Ammon's horn (tissue), 1 donor: ENCODE results near the gene TXNRD2.

ENCODE experiments used
- DNase-seq: peaks from one replicate; pipeline ENCODE4 v3.0.0-alpha.2; 2016; ENCODE audit warnings: low spot score

TXNRD2 gene

DNA sequence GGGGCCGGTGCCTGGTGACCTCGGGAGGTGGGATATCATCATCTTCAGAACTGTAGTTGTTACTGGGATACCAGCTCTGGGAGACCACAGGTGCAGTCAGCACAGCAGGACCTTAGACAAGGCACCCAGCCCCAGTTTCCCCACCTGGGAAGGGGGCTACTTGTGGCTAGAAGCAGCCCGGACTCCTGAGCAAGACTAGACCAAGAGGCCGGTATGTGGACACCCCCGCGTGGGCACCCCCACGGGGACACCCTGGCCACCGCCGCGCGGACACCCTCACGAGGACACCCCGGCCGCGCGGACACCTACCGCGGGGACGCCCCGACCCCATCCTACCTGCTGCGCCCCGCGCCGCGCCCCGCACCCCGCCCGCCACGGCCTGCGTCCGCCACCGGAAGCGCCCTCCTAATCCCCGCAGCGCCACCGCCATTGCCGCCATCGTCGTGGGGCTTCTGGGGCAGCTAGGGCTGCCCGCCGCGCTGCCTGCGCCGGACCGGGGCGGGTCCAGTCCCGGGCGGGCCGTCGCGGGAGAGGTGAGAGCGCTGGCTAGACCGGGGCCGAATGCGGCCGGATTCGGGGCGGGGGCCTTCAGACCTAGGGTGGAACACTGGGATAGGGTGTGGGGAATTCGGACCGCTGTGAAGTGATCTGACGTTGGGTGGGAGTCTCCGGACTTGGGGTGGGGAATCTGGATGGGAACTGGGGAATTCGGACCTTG, at the start of gene TXNRD2, which contains the start of gene COMT:
Gene TXNRD2 (minus strand): TSS at position 454 of the 718 bp plus-strand sequence. CDS start 15 bp downstream, at position 439.
Gene COMT (plus strand): TSS at position 408 of the 718 bp plus-strand sequence. CDS start 20,755 bp downstream, outside the sequence.
- DNase-seq, result peak; percentile 65

GRCh38 chr22:19991395-19991644, 49.7 kb upstream of the TXNRD2 start:
- no peak for DNase-seq

- no peak for DNase-seq
Observed at GRCh38 chr22:19990609-19991394, 49.2 kb upstream of the TXNRD2 start.

GRCh38 chr22:19990188-19990587, 48.6 kb upstream of the TXNRD2 start:
- no peak for DNase-seq

DNA sequence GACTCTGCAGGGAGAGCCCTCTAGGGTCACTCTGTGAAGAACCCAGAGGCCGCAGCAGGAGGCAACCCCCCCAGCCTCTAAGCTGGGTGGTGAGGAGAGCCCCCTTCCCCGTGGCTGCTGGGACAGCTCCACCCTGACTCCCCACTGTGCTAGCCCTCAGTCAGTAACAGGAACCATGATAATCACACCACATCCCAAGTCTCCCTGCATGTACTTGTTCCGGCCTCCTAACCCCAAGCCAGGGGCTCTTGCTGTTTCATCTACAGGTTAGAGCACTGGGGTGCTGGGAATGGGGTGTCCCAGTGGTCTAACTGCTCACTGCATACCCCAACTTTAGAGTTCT, 48.1 kb upstream of the TXNRD2 start:
- no peak for DNase-seq

GRCh38 chr22:19988965-19989724, 47.5 kb upstream of the TXNRD2 start:
- DNase-seq, result no peak

GRCh38 chr22:19988331-19988808, 46.8 kb upstream of the TXNRD2 start:
- DNase-seq, result no peak

- no peak for DNase-seq
Observed at GRCh38 chr22:19987394-19988306, 46.0 kb upstream of the TXNRD2 start.

DNA sequence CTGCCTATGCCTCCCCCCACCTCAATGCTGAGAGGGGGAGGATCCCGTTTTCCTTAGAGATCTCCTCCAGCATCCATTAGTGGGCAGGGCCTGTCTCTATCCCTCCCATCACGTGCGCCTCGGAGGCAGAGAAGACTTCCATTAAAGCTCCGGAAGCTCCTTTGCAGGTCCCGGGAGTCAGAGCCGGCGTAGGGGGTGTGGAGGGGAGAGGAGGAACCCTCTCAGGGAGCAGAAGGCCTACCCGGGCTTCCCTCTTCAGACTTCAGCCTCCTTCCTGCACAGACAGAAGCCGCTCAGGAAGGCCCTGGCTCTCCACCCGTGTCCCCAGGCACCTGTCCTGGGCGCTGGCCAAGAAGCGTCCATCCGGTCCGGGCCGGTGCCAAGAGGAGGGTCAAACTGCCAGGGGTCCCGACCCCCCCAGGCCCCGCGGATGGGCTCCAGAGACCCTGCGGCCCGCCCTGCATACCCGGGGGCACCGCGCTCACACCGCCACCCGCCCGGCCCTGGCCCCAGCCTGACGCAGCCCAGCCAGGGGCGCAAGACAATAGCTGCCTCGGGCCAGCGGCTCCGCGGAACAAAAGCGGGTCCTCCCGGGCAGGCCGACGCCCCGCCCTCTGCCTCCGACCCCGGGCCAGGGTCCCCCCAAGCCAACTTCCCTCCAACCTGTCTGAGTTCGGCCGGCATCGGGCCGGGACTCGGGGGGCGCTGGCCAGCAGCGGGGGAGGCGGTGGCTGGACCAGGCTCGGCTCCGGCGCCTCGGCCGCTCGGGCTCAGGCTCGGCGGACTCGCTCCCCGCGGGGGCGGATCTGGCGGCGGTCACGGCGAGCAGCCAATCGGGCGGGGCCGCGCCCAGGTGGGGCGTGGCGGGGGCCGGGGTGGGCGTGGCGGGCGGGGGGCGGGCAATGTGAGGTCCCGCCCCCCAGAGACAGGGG, 45.1 kb upstream of the TXNRD2 start:
- DNase-seq, result peak; percentile 63

DNA sequence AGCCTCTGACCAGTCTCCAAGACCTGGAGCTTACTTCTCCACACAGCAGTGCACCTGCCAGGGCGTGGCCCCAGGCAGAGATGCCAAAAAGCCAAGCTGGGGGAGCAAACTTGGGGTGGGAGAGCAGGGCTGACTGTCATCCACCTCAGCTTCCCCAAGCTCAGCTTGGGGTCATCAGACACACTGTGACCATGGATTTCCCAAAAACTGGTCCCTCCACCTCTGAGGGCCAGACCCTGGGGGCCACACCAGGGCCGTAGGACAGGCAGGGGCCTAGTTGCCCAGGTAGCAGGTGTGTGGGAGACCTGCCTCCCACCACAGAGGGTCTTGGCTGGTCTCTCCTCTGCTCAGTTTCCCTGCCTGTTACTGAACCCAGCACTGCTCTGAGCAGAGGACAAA, 44.4 kb upstream of the TXNRD2 start:
- no peak for DNase-seq

DNA sequence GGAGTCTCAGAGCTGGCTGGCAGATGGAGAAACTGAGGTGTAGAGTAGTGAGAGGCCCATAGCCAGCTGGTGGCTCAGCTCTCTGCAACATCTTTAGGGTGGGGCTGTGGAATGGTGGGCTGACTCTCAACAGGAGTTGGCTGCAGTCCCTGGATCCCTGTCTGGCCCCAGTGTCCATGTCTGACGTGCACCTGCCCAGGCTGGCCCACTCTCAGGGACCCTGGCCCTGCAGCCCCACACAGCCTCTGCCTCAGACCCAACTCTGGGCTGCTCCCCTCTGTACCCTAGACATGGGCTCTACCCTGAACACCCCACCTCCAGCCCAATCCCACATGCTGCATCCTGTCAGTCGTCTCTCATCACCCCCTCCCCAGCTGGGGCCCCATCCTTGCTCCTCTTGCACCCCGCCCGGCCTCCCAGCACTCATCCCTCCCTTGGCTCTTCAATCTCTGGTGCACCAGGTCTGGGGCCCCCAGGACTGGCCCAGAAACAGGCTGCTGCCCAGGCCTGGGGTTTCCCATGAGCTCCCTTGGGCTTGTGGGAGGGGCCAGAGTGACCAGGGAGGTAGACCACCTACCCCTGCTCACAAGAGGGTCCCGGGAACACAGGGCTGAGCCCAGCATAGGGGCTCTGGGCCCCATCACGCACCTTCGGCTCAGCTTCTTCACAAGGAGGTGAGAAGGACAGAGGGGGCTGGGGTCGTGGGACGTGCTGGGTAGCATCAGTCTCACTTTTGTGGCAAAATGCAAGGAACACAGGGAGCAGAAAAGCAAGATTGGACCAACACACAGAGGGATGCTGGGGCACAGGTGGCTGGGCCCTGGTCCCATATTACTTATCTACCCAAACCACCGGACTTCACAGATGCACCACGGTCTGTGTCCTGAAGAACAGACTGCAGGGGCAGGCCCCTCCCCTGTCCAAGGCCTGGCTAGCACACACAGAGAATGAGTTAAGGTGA, 43.5 kb upstream of the TXNRD2 start:
- DNase-seq, result no peak

- DNase-seq, result no peak
Observed at GRCh38 chr22:19984201-19984753, 42.7 kb upstream of the TXNRD2 start.

GRCh38 chr22:19983741-19984140, 42.1 kb upstream of the TXNRD2 start:
- DNase-seq, result no peak

DNA sequence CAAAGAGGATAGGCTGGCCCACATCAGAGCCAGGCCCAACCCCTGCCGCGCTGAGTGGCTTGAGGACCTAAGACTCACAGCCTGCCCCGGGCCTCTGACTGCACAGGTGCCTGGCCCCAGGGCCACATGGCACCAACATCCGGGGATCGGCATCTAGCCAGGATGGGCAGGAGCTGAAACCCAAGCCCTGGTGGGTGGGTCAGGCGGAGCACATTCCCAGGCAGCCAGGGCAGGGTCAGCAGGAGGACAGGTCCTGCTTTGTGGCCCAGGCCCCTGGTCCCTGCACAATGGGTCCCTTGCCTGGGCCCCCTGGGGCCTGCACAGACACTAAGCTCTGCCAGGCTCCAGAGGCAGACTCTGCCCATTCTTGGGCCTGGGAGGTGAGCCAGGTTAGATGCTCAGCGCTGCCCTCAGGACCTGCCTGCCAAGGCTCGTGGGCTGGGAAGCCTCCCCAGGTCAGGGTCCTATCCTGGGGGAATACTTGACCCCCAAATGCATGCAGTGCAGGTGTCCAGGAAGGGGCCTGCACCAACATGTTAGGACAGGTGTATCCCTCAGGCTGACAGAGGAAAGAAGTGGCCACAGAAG, 41.5 kb upstream of the TXNRD2 start:
- no peak for DNase-seq

GRCh38 chr22:19981961-19982920, 40.6 kb upstream of the TXNRD2 start:
- no peak for DNase-seq

DNA sequence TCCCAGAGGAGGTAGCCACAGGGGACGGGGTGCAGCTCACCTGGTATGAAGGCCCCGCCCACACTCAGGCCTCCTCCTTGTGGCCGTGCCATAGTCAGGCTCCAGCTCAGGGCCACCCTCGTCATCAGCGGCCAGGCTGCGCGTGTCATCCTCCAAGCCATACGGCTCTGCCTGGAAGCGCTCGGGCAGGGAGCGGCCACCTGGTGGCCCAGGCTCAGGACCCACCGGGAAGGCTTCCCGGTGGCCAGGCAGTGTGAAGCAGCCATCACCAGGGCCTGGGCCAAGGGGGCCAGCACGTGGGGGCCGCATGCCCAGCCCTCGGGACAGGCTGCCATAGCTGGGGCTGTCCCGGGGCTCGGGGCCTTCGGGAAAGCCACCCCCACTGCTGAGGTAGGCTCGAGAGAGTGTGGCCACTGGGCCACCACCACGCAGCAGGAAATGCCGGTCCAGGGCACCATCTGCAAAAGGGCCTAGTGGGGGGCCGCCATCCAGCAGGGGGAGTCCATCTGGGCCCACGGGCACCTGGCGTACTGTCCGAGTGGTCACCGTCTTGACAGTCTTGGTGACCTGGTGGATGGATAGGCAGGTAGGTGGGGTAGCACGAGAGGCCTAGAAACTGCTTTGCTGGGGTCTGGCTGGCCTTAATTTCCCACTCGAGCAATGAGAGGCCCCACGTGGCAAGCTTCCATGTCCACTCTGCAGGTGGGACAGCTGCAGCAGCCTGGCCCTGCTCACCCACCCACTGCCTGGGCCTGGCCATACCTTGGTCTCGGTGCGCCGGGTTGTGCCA, 39.7 kb upstream of the TXNRD2 start:
- no peak for DNase-seq

- DNase-seq, result no peak
Observed at GRCh38 chr22:19980766-19981165, 39.1 kb upstream of the TXNRD2 start.
